HEK293 (cell line): Measurements from ENCODE around the gene GPR132.

Experiments
- CTCF ChIA-PET: fragments of 350-600 bp; formaldehyde crosslinking; extraction: SDS; loops from one replicate; lab custom pipeline; 2021; ENCODE audit warnings: antibody characterized with exemption; lab: Yijun Ruan, JAX
- POLR2A ChIA-PET: fragments of 300-600 bp; formaldehyde crosslinking; extraction: SDS; loops from one replicate; lab custom pipeline; 2020; ENCODE audit warnings: antibody characterized with exemption, inconsistent platforms; lab: Yijun Ruan, JAX
- H3K27ac ChIP-seq: fragments of 200-500 bp; sonication (Bioruptor generic); 2 replicates; pipeline ENCODE4 v1.5.1; 2014; ENCODE audit warnings: low read depth, low read length, control low read depth, inconsistent platforms; ENCODE audit errors: extremely low read depth
- H3K36me3 ChIP-seq, 2 experiments: fragments of 200-500 bp in 1 of 2; sonication (Bioruptor generic) in 1 of 2; 1 replicate in 1 of 2; 2 replicates in 1 of 2; pipeline ENCODE4 v1.5.1; 2014 to 2017; ENCODE audit warnings: inconsistent platforms in 2 of 2, low read length in 2 of 2; ENCODE audit not compliant: control insufficient read depth in 2 of 2, insufficient read depth in 1 of 2
- H3K4me1 ChIP-seq: fragments of 200-500 bp; sonication (Bioruptor generic); 2 replicates; pipeline ENCODE4 v1.5.1; 2014; ENCODE audit warnings: mild to moderate bottlenecking, low read length, inconsistent platforms; ENCODE audit not compliant: control insufficient read depth, insufficient read depth
- H3K4me3 ChIP-seq: 2 replicates; pipeline ENCODE4 v1.5.1; 2011; ENCODE audit warnings: low read depth, mild to moderate bottlenecking, control low read depth, low read length, moderate library complexity
- H3K9me3 ChIP-seq: fragments of 200-500 bp; sonication (Bioruptor generic); 2 replicates; pipeline ENCODE4 v1.5.1; 2014; ENCODE audit warnings: low read depth, low read length, inconsistent platforms; ENCODE audit not compliant: control insufficient read depth, insufficient read depth
- BCL11B ChIP-seq: fragments of 450-650 bp; formaldehyde crosslinking; IDR thresholded peaks from 2 replicates; pipeline ENCODE4 v1.5.1; 2016; ENCODE audit warnings: low read depth, missing biosample characterization, missing genetic modification characterization
- EGR2 ChIP-seq: fragments of 450-650 bp; formaldehyde crosslinking; IDR thresholded peaks from 2 replicates; pipeline ENCODE4 v1.5.1; 2016; ENCODE audit warnings: low read depth, missing biosample characterization, missing genetic modification characterization
- GLIS1 ChIP-seq: fragments of 450-650 bp; formaldehyde crosslinking; IDR thresholded peaks from 2 replicates; pipeline ENCODE4 v1.5.1; 2016; ENCODE audit warnings: missing biosample characterization, missing genetic modification characterization
- KLF16 ChIP-seq: fragments of 450-650 bp; formaldehyde crosslinking; IDR thresholded peaks from 2 replicates; pipeline ENCODE4 v1.5.1; 2017; ENCODE audit warnings: missing biosample characterization, missing genetic modification characterization
- MZF1 ChIP-seq: fragments of 450-650 bp; formaldehyde crosslinking; IDR thresholded peaks from 2 replicates; pipeline ENCODE4 v1.5.1; 2017; ENCODE audit warnings: missing biosample characterization, missing genetic modification characterization, borderline replicate concordance
- SP2 ChIP-seq: fragments of 450-650 bp; formaldehyde crosslinking; IDR thresholded peaks from 2 replicates; pipeline ENCODE4 v1.5.1; 2016; ENCODE audit warnings: missing biosample characterization, missing genetic modification characterization
- YY2 ChIP-seq: fragments of 450-650 bp; formaldehyde crosslinking; IDR thresholded peaks from 2 replicates; pipeline ENCODE4 v1.5.1; 2016; ENCODE audit warnings: missing biosample characterization, missing genetic modification characterization
- ZBTB7A ChIP-seq: fragments of 450-650 bp; formaldehyde crosslinking; IDR thresholded peaks from 2 replicates; pipeline ENCODE4 v1.5.1; 2016; ENCODE audit warnings: low read depth, missing biosample characterization, missing genetic modification characterization
- ZBTB8A ChIP-seq: fragments of 450-650 bp; formaldehyde crosslinking; IDR thresholded peaks from 2 replicates; pipeline ENCODE4 v1.5.1; 2016; ENCODE audit warnings: missing biosample characterization, missing genetic modification characterization
- ZIC2 ChIP-seq: fragments of 450-650 bp; formaldehyde crosslinking; IDR thresholded peaks from 2 replicates; pipeline ENCODE4 v1.5.1; 2016; ENCODE audit warnings: missing biosample characterization, missing genetic modification characterization
- ZNF2 ChIP-seq: fragments of 450-650 bp; formaldehyde crosslinking; IDR thresholded peaks from 2 replicates; pipeline ENCODE4 v1.5.1; 2016; ENCODE audit warnings: missing biosample characterization, missing genetic modification characterization
- ZNF211 ChIP-seq: fragments of 450-650 bp; formaldehyde crosslinking; IDR thresholded peaks from 2 replicates; pipeline ENCODE4 v1.5.1; 2016; ENCODE audit warnings: low read depth, missing biosample characterization, missing genetic modification characterization
- ZNF239 ChIP-seq: fragments of 450-650 bp; formaldehyde crosslinking; IDR thresholded peaks from 2 replicates; pipeline ENCODE4 v1.5.1; 2016; ENCODE audit warnings: missing biosample characterization, missing genetic modification characterization
- ZNF248 ChIP-seq: fragments of 450-650 bp; formaldehyde crosslinking; IDR thresholded peaks from 2 replicates; pipeline ENCODE4 v1.5.1; 2017; ENCODE audit warnings: missing biosample characterization, missing genetic modification characterization
- ZNF354C ChIP-seq: fragments of 450-650 bp; formaldehyde crosslinking; IDR thresholded peaks from 2 replicates; pipeline ENCODE4 v1.5.1; 2016; ENCODE audit warnings: missing biosample characterization, missing genetic modification characterization, low read depth, borderline replicate concordance
- ZNF366 ChIP-seq: fragments of 450-650 bp; formaldehyde crosslinking; conservative IDR thresholded peaks from 2 replicates; pipeline ENCODE4 v1.5.1; 2016; ENCODE audit warnings: missing biosample characterization, missing genetic modification characterization
- ZNF37A ChIP-seq: fragments of 450-650 bp; IDR thresholded peaks from 2 replicates; pipeline ENCODE4 v1.5.1; 2018; ENCODE audit warnings: missing biosample characterization, missing genetic modification characterization
- ZNF394 ChIP-seq: fragments of 450-650 bp; formaldehyde crosslinking; IDR thresholded peaks from 2 replicates; pipeline ENCODE4 v1.5.1; 2016; ENCODE audit warnings: missing biosample characterization, missing genetic modification characterization, mild to moderate bottlenecking, moderate library complexity, borderline replicate concordance
- ZNF48 ChIP-seq: fragments of 450-650 bp; formaldehyde crosslinking; IDR thresholded peaks from 2 replicates; pipeline ENCODE4 v1.5.1; 2016; ENCODE audit warnings: missing biosample characterization, missing genetic modification characterization
- ZNF514 ChIP-seq: fragments of 450-650 bp; formaldehyde crosslinking; IDR thresholded peaks from 2 replicates; pipeline ENCODE4 v1.5.1; 2016; ENCODE audit warnings: missing biosample characterization, missing genetic modification characterization
- ZNF585B ChIP-seq: fragments of 450-650 bp; formaldehyde crosslinking; IDR thresholded peaks from 2 replicates; pipeline ENCODE4 v1.5.1; 2016; ENCODE audit warnings: missing biosample characterization, missing genetic modification characterization
- ZNF843 ChIP-seq: fragments of 450-650 bp; formaldehyde crosslinking; IDR thresholded peaks from 2 replicates; pipeline ENCODE4 v1.5.1; 2016; ENCODE audit warnings: missing biosample characterization, missing genetic modification characterization
- TF ChIP-seq, protein P1 (sequence below): fragments of 450-650 bp; formaldehyde crosslinking; IDR thresholded peaks from 2 replicates; pipeline ENCODE4 v1.5.1; 2016; ENCODE audit warnings: missing biosample characterization, missing genetic modification characterization, low read depth
- TF ChIP-seq, protein P2 (sequence below): fragments of 450-650 bp; formaldehyde crosslinking; IDR thresholded peaks from 2 replicates; pipeline ENCODE4 v1.5.1; 2016; ENCODE audit warnings: missing biosample characterization, missing genetic modification characterization
- TF ChIP-seq, protein P3 (sequence below): fragments of 450-650 bp; formaldehyde crosslinking; IDR thresholded peaks from 2 replicates; pipeline ENCODE4 v1.5.1; 2016; ENCODE audit warnings: missing biosample characterization, missing genetic modification characterization

The GPR132 gene

DNA sequence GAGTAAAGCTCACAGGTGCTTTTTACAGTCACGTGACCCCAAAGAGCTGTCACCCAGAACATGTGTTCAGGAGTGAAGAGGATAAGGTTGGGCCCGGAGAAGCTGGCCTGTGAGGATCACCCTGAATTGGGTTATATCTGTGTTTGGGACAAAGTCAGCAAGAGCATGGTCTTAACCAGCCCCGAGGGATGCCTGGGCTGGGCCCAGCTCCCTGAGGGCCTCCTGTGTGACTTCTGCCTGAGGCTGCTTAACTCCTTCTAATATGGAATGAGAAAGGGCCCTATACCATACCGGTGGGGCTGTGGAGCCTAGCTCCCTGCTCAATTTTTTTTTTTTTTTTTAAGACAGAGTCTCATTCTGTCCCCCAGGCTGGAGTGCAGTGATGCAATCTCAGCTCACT is 46.8 kb downstream of the GPR132 start:
- peaks cover 10 to 35% of the 10 kb centered on the region in 2 experiments; a peak in 2 of 3 replicates for H3K36me3 ChIP-seq
- ChIA-PET POLR2A (interaction anchor here (1.6 kb wide), 1 partner anchor 12 kb away, joined by 9 read pairs; no protein-coding TSS in a partner anchor), CTCF (interaction anchor here (1.8 to 7.1 kb wide), 2 partner anchors 27 to 42 kb away, joined by 6 to 59 read pairs; no protein-coding TSS in a partner anchor)
- peak; percentile 41; the same call in 1 of the 2 replicates for TF ChIP-seq ZNF394 (tag by site-specific recombination)
- TF ChIP-seq, protein P1, sequence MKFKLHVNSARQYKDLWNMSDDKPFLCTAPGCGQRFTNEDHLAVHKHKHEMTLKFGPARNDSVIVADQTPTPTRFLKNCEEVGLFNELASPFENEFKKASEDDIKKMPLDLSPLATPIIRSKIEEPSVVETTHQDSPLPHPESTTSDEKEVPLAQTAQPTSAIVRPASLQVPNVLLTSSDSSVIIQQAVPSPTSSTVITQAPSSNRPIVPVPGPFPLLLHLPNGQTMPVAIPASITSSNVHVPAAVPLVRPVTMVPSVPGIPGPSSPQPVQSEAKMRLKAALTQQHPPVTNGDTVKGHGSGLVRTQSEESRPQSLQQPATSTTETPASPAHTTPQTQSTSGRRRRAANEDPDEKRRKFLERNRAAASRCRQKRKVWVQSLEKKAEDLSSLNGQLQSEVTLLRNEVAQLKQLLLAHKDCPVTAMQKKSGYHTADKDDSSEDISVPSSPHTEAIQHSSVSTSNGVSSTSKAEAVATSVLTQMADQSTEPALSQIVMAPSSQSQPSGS (tag by site-specific recombination): 0 out of 2 replicates have a peak, but pooled peaks have one; percentile 10
- no peak for TF ChIP-seq BCL11B (tag by site-specific recombination)
- TF ChIP-seq ZNF37A (tag by site-specific recombination): no peak
- peak; percentile 15; the same call in 1 of the 2 replicates for TF ChIP-seq ZNF2 (tag by site-specific recombination)
- peaks cover 20% of the 10 kb centered on the region for H3K4me1 ChIP-seq
- H3K4me3 ChIP-seq: no peak overlapping the region
- no peak overlapping the region for H3K27ac ChIP-seq
- no peaks in the 10 kb centered on the region for H3K9me3 ChIP-seq

DNA sequence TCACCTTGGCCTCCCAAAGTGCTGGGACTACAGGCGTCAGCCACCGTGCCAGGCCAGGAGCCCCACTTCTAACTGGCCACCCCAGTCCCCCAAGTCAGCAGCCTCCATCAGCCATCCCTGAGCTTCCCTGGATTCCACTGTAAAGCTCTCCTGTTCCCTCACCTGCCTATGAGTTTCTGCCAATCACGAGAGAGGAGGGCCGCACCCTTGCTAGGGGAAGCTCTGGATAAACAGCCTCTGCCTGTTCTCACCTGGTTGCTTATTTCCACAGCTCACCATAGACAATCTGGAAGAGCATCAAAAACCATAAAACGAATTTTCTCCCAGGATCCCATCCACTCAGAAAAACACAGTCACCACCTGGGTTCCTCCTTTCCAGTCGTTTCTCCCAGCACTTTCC is 49.3 kb downstream of the GPR132 start:
- H3K27ac ChIP-seq: no peak overlapping the region
- CTCF ChIA-PET: interaction anchor here (0.6 to 5.7 kb wide), 2 partner anchors 29 to 120 kb away, joined by 4 to 32 read pairs; no protein-coding TSS in a partner anchor

DNA sequence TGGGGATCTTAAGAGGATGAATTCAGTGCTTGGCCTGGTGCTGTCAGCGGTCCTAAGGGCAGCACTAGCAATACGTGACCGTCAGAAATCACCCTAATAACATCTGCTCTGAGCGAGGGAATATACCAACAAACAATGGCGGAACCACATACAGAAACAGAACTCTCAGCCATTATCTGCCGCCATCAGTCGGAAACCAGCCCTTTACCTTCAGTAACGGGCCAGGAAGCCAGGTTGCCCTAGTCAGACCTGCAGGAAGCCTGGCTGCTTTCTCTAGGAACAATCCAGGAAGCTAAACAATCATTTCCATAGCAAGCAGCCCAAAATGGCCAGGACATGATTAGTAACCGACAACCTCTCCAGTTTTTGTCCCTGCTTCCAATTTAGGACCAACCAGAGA is 50.0 kb downstream of the GPR132 start:
- Histone ChIP-seq H3K36me3 (peaks cover 16 to 64% of the 10 kb centered on the region in 2 experiments), H3K4me1 (peaks cover 24% of the 10 kb centered on the region), H3K27ac (0 out of 2 replicates have a peak overlapping the region, but pooled peaks have one; percentile 17), H3K9me3 (no peaks in the 10 kb centered on the region), H3K4me3 (no peak overlapping the region)
- CTCF ChIA-PET: interaction anchor here (5.7 kb wide), 1 partner anchor 30 kb away, joined by 32 read pairs; no protein-coding TSS in a partner anchor
- POLR2A ChIA-PET: no interaction called here
- no peak for TF ChIP-seq ZNF843 (tag by site-specific recombination)
- TF ChIP-seq ZNF366: no peak
- no peak for TF ChIP-seq ZBTB8A
- no peak for TF ChIP-seq ZNF48 (tag by site-specific recombination)
- no peak for TF ChIP-seq MZF1 (tag by site-specific recombination)
- no peak for TF ChIP-seq ZNF239

More for the DNA sequence above, 49.3 kb downstream of the GPR132 start:
- POLR2A ChIA-PET: interaction anchor here (0.7 kb wide), 1 partner anchor 30 kb away, joined by 3 read pairs; the partner anchor contains the start of gene CLBA1
- Histone ChIP-seq H3K4me1 (peaks cover 24% of the 10 kb centered on the region), H3K4me3 (no peak overlapping the region), H3K9me3 (no peaks in the 10 kb centered on the region), H3K36me3 (peaks cover 11 to 58% of the 10 kb centered on the region in 2 experiments)
- TF ChIP-seq ZNF211 (tag by site-specific recombination) (no peak), YY2 (tag by site-specific recombination) (no peak), ZNF585B (tag by site-specific recombination) (no peak), ZIC2 (tag by site-specific recombination) (no peak), ZBTB7A (tag by site-specific recombination) (no peak), ZNF514 (tag by site-specific recombination) (no peak), EGR2 (tag by site-specific recombination) (no peak), SP2 (tag by site-specific recombination) (no peak), ZNF354C (tag by site-specific recombination) (no peak), GLIS1 (tag by site-specific recombination) (no peak), BCL11B (tag by site-specific recombination) (no peak), ZNF248 (tag by site-specific recombination) (no peak), KLF16 (tag by site-specific recombination) (no peak)
- TF ChIP-seq, protein P2, sequence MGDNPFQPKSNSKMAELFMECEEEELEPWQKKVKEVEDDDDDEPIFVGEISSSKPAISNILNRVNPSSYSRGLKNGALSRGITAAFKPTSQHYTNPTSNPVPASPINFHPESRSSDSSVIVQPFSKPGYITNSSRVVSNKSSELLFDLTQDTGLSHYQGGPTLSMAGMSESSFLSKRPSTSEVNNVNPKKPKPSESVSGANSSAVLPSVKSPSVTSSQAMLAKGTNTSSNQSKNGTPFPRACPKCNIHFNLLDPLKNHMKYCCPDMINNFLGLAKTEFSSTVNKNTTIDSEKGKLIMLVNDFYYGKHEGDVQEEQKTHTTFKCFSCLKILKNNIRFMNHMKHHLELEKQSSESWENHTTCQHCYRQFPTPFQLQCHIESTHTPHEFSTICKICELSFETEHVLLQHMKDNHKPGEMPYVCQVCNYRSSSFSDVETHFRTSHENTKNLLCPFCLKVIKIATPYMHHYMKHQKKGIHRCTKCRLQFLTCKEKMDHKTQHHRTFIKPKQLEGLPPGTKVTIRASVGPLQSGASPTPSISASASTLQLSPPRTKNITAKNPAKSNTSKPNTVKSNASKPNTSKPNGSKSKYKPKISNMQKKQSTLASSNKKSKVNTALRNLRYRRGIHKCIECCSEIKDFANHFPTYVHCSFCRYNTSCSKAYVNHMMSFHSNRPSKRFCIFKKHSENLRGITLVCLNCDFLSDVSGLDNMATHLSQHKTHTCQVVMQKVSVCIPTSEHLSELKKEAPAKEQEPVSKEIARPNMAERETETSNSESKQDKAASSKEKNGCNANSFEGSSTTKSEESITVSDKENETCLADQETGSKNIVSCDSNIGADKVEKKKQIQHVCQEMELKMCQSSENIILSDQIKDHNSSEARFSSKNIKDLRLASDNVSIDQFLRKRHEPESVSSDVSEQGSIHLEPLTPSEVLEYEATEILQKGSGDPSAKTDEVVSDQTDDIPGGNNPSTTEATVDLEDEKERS (tag by site-specific recombination): no peak
- TF ChIP-seq, protein P3, sequence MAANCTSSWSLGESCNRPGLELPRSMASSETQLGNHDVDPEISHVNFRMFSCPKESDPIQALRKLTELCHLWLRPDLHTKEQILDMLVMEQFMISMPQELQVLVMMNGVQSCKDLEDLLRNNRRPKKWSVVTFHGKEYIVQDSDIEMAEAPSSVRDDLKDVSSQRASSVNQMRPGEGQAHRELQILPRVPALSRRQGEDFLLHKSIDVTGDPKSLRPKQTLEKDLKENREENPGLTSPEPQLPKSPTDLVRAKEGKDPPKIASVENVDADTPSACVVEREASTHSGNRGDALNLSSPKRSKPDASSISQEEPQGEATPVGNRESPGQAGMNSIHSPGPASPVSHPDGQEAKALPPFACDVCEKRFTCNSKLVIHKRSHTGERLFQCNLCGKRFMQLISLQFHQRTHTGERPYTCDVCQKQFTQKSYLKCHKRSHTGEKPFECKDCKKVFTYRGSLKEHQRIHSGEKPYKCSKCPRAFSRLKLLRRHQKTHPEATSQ: no peak
